DMS 273 (cell line): ENCODE data around the gene COL5A3.
"Not testable (repeated sequence)": the region's sequence is repeated elsewhere in the genome, so short reads cannot be mapped to it uniquely, and the experiment has no call there.

Experiments
- DNase-seq: peaks from one replicate; lab custom pipeline; 2025; ENCODE audit not compliant: unreplicated experiment; lab: John Stamatoyannopoulos, UW

The COL5A3 gene

GRCh38 chr19:9972103-9972502 lies 38.2 kb downstream of the COL5A3 start:
- DNase-seq: no peak

GRCh38 chr19:9971166-9971897 lies 39.0 kb downstream of the COL5A3 start:
- DNase-seq: peak; percentile 32

GRCh38 chr19:9970481-9970880 lies 39.8 kb downstream of the COL5A3 start:
- no peak for DNase-seq

DNA sequence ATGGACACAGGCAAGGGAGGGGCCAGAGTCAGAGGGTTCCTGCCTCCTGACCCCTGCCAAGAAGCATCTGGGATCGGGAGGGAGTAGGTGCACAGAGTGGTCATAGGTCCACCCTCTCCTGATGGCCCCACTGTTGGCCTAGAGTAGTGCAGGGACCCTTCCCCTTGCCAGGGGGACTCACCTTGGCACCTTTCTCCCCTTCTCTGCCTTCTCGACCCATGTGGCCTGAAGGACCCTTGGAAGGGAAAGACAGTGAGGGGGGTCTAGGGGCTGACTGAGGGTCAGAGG lies 40.7 kb downstream of the COL5A3 start:
- no peak for DNase-seq

- DNase-seq: no peak
These were observed 41.2 kb downstream of the COL5A3 start for GRCh38 chr19:9968820-9969687.

GRCh38 chr19:9967326-9967725 lies 43.0 kb downstream of the COL5A3 start:
- no peak for DNase-seq

- no peak for DNase-seq
These were observed 43.9 kb downstream of the COL5A3 start for GRCh38 chr19:9966448-9966847.

DNA sequence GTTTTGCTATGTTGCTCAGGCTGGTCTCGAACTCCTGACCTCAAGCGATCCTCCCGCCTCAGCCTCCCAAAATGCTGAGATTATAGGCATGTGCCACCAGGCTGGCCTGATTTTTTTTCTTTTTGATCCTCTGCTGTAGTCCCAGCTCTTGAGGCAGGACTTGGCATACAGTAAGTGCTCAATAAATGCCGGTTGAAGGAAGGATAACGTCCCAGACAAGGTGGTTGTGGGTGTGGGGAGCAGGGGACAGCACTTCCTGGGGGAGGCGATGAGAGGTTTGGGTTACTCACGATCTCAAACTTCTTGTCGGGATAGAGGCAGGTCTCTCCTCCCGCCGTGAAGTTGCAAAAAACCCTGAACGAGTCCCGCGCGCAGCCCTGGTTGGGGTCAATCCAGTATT lies 44.3 kb downstream of the COL5A3 start:
- no peak for DNase-seq

DNA sequence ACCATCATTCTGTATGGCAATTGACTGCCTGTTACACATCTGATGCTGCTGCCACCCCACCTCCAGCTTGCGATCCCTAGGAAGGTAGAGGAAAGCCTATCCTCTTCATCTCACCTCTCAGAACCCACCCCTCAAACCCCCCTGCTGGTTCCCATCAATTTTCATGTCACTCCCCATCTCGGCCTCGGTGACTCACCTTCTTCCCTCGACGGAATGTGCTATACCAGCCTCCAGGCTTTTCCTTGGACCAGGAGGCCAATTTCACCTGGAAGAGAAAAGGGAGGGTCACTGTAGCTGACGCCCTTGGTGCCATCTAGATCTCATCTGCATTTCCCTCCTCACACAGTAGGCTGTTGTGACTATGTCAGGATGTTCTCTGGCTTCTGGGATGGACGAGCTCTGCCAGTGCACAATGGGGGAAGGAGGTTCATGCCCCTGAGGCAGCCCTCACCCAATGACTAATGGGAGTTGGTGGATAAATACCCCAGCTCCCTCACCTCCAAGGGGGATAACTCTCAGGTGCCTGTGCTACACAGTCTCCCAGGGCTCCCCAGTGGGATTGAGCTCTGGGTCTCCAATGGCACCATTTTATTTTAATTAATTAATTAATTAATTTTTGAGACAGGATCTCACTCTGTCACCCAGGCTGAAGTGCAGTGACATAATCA lies 47.5 kb downstream of the COL5A3 start:
- DNase-seq: no peak

DNA sequence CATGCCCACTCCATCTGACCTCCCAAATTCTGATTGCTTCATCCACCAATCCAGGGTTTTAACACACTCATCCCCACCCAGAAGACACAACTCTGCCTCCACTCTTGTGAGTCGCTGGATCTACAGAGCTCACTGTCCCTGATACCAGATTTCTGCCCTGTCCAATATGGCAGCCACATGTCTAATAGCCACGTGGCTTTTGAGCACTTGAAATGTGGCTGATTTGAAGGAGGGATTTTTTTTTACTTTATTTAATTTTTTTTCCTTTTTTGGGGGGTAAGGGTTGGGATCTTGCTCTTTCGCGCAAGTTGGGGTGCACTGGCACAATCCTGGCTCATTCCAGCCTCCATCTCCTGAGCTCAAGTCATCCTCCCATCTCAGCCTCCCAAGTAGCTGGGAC lies 49.2 kb downstream of the COL5A3 start:
- DNase-seq: no peak

- no peak for DNase-seq
These were observed 51.9 kb downstream of the COL5A3 start for GRCh38 chr19:9958379-9958821.

- DNase-seq: no peak
These were observed 53.3 kb downstream of the COL5A3 start for GRCh38 chr19:9956956-9957355.

- no peak for DNase-seq
These were observed 56.3 kb downstream of the COL5A3 start for GRCh38 chr19:9953802-9954542.

- DNase-seq: no peak
These were observed 58.0 kb downstream of the COL5A3 start for GRCh38 chr19:9952276-9952675.

DNA sequence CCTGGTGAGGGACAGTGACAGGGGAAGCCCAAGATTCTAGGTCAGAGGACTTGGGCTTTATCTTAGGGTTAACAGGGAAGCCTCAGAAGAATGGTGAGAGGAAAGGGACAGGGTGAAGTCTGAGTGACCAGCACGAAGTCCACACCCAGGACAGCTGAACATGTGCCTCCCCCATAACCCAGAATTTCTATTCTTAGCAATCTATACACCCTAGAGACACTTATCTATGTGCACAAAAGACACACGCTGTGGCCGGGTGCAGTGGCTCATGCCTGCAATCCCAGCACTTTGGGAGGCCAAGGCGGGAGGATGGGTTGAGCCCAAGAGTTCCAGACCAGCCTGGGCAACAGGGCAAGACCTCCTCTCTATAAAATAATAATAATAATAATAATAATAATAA lies 62.9 kb downstream of the COL5A3 start:
- DNase-seq: no peak

DNA sequence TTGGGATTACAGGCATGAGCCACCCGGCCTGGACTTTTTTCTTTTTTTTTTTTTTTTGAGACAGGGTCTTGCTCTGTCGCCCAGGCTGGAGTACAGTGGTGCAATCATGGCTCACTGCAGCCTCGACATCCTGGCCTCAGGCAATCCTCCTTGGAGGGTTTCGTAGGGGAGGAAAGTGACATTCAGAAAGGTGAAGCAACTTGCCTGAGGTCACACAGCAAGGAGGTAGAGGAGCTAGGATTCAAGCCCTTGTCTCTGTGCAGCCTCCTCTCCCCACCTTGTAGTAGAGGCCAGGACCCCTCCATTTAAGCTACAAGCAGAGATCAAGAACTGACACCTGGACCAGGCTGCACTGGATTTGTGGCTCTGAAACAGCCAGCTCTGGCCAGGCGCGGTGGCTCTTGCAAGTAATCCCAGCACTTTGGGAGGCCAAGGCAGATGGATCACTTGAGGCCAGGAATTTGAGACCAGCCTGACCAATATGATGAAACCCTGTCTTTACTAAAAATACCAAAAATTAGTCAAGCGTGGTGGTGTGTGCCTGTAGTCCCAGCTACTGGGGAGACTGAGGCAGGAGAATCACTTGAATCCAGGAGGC lies 63.7 kb downstream of the COL5A3 start:
- DNase-seq: not testable (repeated sequence)

DNA sequence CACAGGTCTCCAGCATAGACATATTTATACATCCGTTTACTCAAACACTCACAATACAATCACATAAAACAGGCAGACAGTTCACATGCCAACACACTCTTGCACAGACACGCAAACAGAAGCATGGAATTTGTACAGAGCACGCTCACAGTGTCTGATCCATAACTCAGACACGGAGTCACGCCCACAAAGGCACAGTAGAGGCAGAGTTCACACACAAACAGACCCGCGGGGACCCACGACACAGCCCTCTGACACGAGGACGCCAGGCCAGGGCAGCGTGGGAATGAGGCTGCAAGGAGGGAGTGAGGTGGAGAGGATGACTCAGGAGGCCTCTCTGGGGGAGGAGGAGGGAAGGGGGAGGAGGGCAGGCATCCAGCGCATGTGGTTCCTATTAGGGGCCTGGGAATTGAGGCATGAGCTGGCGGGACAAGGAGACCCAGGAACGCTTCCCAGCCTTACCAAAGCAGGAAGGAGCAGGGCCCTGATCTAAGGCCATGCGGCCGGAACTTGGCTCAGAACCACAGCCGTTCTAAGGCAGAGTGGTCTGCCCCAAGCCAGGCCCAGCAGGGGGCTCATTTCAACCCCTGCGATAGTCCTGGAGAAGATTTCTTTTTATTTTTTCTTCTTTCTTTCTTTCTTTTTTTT lies 64.9 kb downstream of the COL5A3 start:
- no peak for DNase-seq

- DNase-seq: no peak
These were observed 66.6 kb downstream of the COL5A3 start for GRCh38 chr19:9943744-9944143.

DNA sequence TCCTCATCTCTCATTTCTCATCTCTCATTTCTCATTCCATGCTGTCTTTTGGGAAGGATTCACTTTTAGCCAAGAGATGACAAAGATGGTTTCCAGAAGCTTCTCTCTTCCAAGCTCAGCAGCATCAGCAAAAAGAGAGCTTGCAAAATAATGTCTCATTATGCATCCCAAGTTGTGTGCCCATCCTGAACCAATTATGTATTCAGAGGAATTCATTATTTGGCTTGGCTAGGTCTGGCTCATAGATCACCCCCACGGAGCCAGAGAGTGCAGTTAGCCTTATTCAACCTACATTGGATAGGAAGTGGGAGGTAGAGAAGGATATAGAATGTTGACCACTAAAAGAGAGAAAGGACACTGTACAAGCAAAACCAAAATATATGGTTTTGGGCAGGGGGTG lies 68.6 kb downstream of the COL5A3 start:
- DNase-seq: no peak

DNA sequence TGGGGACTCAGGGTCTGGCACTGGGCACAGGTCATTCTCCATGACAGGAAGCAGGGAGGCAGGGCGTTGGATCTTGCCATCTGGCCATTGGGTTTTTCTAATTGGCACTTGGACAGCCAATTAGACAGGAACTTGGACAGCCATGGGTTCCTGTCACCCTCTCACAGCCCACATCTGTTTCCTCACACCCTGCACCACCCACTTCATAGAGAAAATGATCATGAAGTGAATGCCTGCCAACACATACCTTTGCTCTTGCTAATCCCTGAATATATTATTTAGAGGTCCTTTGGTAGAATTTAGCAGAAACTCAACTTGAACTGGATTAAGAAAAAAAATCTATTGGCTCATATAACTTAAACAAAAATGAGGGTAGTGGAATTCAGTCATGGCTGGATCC lies 69.1 kb downstream of the COL5A3 start:
- no peak for DNase-seq
